Stimulated activated CD4-positive, alpha-beta T cell treated with anti-CD3 and anti-CD28 coated beads, TNF-alpha, amount 100 ng/mL, for 4 hours (primary cell): ENCODE measurements around the gene C3orf38.
"Not testable (repeated sequence)": the region's sequence is repeated elsewhere in the genome, so short reads cannot be mapped to it uniquely, and the experiment has no call there.

Source experiments
- DNase-seq, 3 experiments: peaks; one replicate each; pipeline ENCODE4 v3.0.0-alpha.2; 2020; ENCODE audit warnings: low read depth in 3 of 3

The C3orf38 gene

GRCh38 chr3:88152841-88153240, 3.1 kb downstream of the C3orf38 start:
- no peak for DNase-seq

- DNase-seq = no peak
Measured at GRCh38 chr3:88166419-88166971, 16.7 kb downstream of the C3orf38 start.

- DNase-seq = no peak
Measured at GRCh38 chr3:88167173-88167572, 17.4 kb downstream of the C3orf38 start.

GRCh38 chr3:88167704-88168103, 17.9 kb downstream of the C3orf38 start:
- no peak for DNase-seq

- no peak for DNase-seq
Measured at GRCh38 chr3:88168171-88168570, 18.4 kb downstream of the C3orf38 start.

- DNase-seq = no peak
Measured at GRCh38 chr3:88180398-88180999, 30.7 kb downstream of the C3orf38 start.

- not testable (repeated sequence) for DNase-seq
Measured at GRCh38 chr3:88182165-88182918, 32.6 kb downstream of the C3orf38 start.

- DNase-seq = no peak
Measured at GRCh38 chr3:88188436-88188835, 38.7 kb downstream of the C3orf38 start.

- no peak for DNase-seq
Measured at GRCh38 chr3:88189361-88189810, 39.6 kb downstream of the C3orf38 start.

- no peak for DNase-seq
Measured at GRCh38 chr3:88191872-88192409, 42.2 kb downstream of the C3orf38 start.

- DNase-seq = no peak
Measured at GRCh38 chr3:88192631-88193030, 42.9 kb downstream of the C3orf38 start.

- no peak for DNase-seq
Measured at GRCh38 chr3:88195951-88196434, 46.2 kb downstream of the C3orf38 start.

GRCh38 chr3:88198121-88198520, 48.4 kb downstream of the C3orf38 start:
- DNase-seq = no peak

GRCh38 chr3:88203642-88204055, 53.9 kb downstream of the C3orf38 start:
- peak; percentile 8 to 21 (median 14) for DNase-seq
